ENCODE measurements around the gene RNF31.
A peak's percentile ranks its signal among the peaks of the same experiment; 100 is the strongest.

RNF31 gene

GRCh38 chr14:24137529-24138395 lies 9.5 kb upstream of the RNF31 start:
- DNase-seq (ENCODE audit: low read depth), result no peak

- DNase-seq (ENCODE audit: low read depth), result no peak
These were observed 8.7 kb upstream of the RNF31 start for GRCh38 chr14:24138396-24139271.

GRCh38 chr14:24139272-24139934 lies 7.9 kb upstream of the RNF31 start:
- no peak for DNase-seq (ENCODE audit: low read depth)

- DNase-seq (ENCODE audit: low read depth), result peak; percentile 99
These were observed 6.0 kb upstream of the RNF31 start, which contains the start of gene EMC9 for GRCh38 chr14:24141097-24141880. Gene EMC9 (minus strand): TSS chr14:24141591. CDS start chr14:24141304, 287 bp downstream.

- no peak for DNase-seq (ENCODE audit: low read depth)
These were observed 3.8 kb upstream of the RNF31 start for GRCh38 chr14:24143511-24143910.

- no peak for DNase-seq (ENCODE audit: low read depth)
These were observed 2.8 kb upstream of the RNF31 start for GRCh38 chr14:24144451-24144850.

GRCh38 chr14:24145219-24145618 lies 2.1 kb upstream of the RNF31 start:
- DNase-seq (ENCODE audit: low read depth), result no peak

- no peak for DNase-seq (ENCODE audit: low read depth)
These were observed 1.4 kb upstream of the RNF31 start for GRCh38 chr14:24145690-24146452.

GRCh38 chr14:24146453-24146977 lies 783 bp upstream of the RNF31 start, which contains the start of gene PSME2:
Gene PSME2 (minus strand): TSS chr14:24146610. CDS start chr14:24146581, 29 bp downstream.
- peak; percentile 75 for DNase-seq (ENCODE audit: low read depth)

- no peak for DNase-seq (ENCODE audit: low read depth)
These were observed 597 bp downstream of the RNF31 start for GRCh38 chr14:24147761-24148428.

GRCh38 chr14:24149302-24149969 lies 2.1 kb downstream of the RNF31 start:
- DNase-seq (ENCODE audit: low read depth), result no peak

GRCh38 chr14:24150061-24150460 lies 2.8 kb downstream of the RNF31 start:
- DNase-seq (ENCODE audit: low read depth), result no peak

- DNase-seq (ENCODE audit: low read depth), result no peak
These were observed 3.3 kb downstream of the RNF31 start for GRCh38 chr14:24150567-24150966.

GRCh38 chr14:24150993-24151392 lies 3.7 kb downstream of the RNF31 start:
- DNase-seq (ENCODE audit: low read depth), result no peak

GRCh38 chr14:24151404-24152080 lies 4.2 kb downstream of the RNF31 start:
- DNase-seq (ENCODE audit: low read depth), result no peak

GRCh38 chr14:24155100-24155499 lies 7.8 kb downstream of the RNF31 start:
- no peak for DNase-seq (ENCODE audit: low read depth)

- no peak for DNase-seq (ENCODE audit: low read depth)
These were observed 9.5 kb downstream of the RNF31 start for GRCh38 chr14:24156840-24157239.

- DNase-seq (ENCODE audit: low read depth), result no peak
These were observed 10.0 kb downstream of the RNF31 start for GRCh38 chr14:24157331-24157730.
